C4-2B (cell line): Measurements from ENCODE around the gene DNAJC15.

Source experiments
- CTCF ChIP-seq: fragments of 450-650 bp; conservative IDR thresholded peaks from 2 replicates; pipeline ENCODE4 v1.5.1; 2017; ENCODE audit warnings: mild to moderate bottlenecking
- ZFX ChIP-seq: fragments of 450-650 bp; IDR thresholded peaks from 2 replicates; pipeline ENCODE4 v1.6.1; 2017

- TF ChIP-seq CTCF, result no peak
- no peak for TF ChIP-seq ZFX
Observed at GRCh38 chr13:43158516-43158915, 135.1 kb downstream of the DNAJC15 start.
